ENCODE measurements around the gene DYNC2I2. TPM values are rescaled to one million over a fixed set of nuclear protein-coding genes. Genes with fewer than 3 reads are reported as not detected.

DYNC2I2 gene
- total RNA-seq, 2 donors from 2014 or later, result 87.8 to 119 TPM

GRCh38 chr9:128600099-128600498 is 56.5 kb downstream of the DYNC2I2 start:
- Histone ChIP-seq H3K9me3 (ENCODE audit: control insufficient read depth, low read length) (no peaks in the 10 kb centered on the region), H3K9ac (ENCODE audit: extremely low read depth, low read length, poor library complexity, severe bottlenecking) (no peak overlapping the region), H3K4me1 (ENCODE audit: control insufficient read depth, insufficient read depth, low read length) (no peaks in the 10 kb centered on the region), H3K4me3 (ENCODE audit: low read length) (no peak overlapping the region), H3K36me3 (ENCODE audit: control insufficient read depth, insufficient read depth, low read length) (peaks cover 69% of the 10 kb centered on the region), H3K27me3 (ENCODE audit: control insufficient read depth, insufficient read depth, low read length, poor library complexity, severe bottlenecking) (no peaks in the 10 kb centered on the region), H3K27ac (ENCODE audit: low read depth, low read length) (no peak overlapping the region)
- H3K4me3 Mint-ChIP-seq, result no peak overlapping the region
- TF ChIP-seq CTCF (conservative IDR thresholded peaks at IDR 0.05), result no peak
- H3K36me3 Mint-ChIP-seq (ENCODE audit: low read depth), result peaks cover 79% of the 10 kb centered on the region
- H3K9me3 Mint-ChIP-seq, result no peaks in the 10 kb centered on the region
- peak overlapping the region; percentile 48 for H3K27ac Mint-ChIP-seq
- H3K4me1 Mint-ChIP-seq, result no peaks in the 10 kb centered on the region
- no peaks in the 10 kb centered on the region for H3K27me3 Mint-ChIP-seq (ENCODE audit: insufficient read depth)
- WGBS, 2 experiments (ENCODE audit: insufficient coverage in 1 of 2, insufficient read length in 1 of 2), result 95 to 100% methylated on average over 2 to 4 of the region's 4 CpGs
- DNase-seq, result no peak

GRCh38 chr9:128595471-128595870 is 61.2 kb downstream of the DYNC2I2 start:
- no peaks in the 10 kb centered on the region for H3K27me3 Mint-ChIP-seq (ENCODE audit: insufficient read depth)
- peaks cover 91% of the 10 kb centered on the region for H3K36me3 Mint-ChIP-seq (ENCODE audit: low read depth)
- Histone ChIP-seq H3K36me3 (ENCODE audit: control insufficient read depth, insufficient read depth, low read length) (peaks cover 68% of the 10 kb centered on the region), H3K4me3 (ENCODE audit: low read length) (no peak overlapping the region), H3K4me1 (ENCODE audit: control insufficient read depth, insufficient read depth, low read length) (no peaks in the 10 kb centered on the region), H3K9ac (ENCODE audit: extremely low read depth, low read length, poor library complexity, severe bottlenecking) (no peak overlapping the region), H3K27ac (ENCODE audit: low read depth, low read length) (no peak overlapping the region), H3K9me3 (ENCODE audit: control insufficient read depth, low read length) (no peaks in the 10 kb centered on the region), H3K27me3 (ENCODE audit: control insufficient read depth, insufficient read depth, low read length, poor library complexity, severe bottlenecking) (no peaks in the 10 kb centered on the region)
- no peak for TF ChIP-seq CTCF (conservative IDR thresholded peaks at IDR 0.05)
- H3K27ac Mint-ChIP-seq, result no peak overlapping the region
- no peaks in the 10 kb centered on the region for H3K9me3 Mint-ChIP-seq
- H3K4me1 Mint-ChIP-seq, result no peaks in the 10 kb centered on the region
- 97 to 100% methylated on average over 2 to 4 of the region's 4 CpGs for WGBS, 2 experiments (ENCODE audit: insufficient coverage in 1 of 2, insufficient read length in 1 of 2)
- no peak for DNase-seq
- H3K4me3 Mint-ChIP-seq, result no peak overlapping the region

- Histone ChIP-seq H3K27me3 (ENCODE audit: control insufficient read depth, insufficient read depth, low read length, poor library complexity, severe bottlenecking) (no peaks in the 10 kb centered on the region), H3K27ac (ENCODE audit: low read depth, low read length) (no peak overlapping the region), H3K9me3 (ENCODE audit: control insufficient read depth, low read length) (no peaks in the 10 kb centered on the region), H3K4me3 (ENCODE audit: low read length) (no peak overlapping the region), H3K9ac (ENCODE audit: extremely low read depth, low read length, poor library complexity, severe bottlenecking) (peak overlapping the region; percentile 3), H3K4me1 (ENCODE audit: control insufficient read depth, insufficient read depth, low read length) (no peaks in the 10 kb centered on the region), H3K36me3 (ENCODE audit: control insufficient read depth, insufficient read depth, low read length) (peaks cover 62% of the 10 kb centered on the region)
- Mint-ChIP-seq H3K4me1 (no peaks in the 10 kb centered on the region), H3K36me3 (ENCODE audit: low read depth) (peaks cover 84% of the 10 kb centered on the region), H3K27ac (peak overlapping the region; percentile 77), H3K9me3 (no peaks in the 10 kb centered on the region), H3K4me3 (no peak overlapping the region), H3K27me3 (ENCODE audit: insufficient read depth) (no peaks in the 10 kb centered on the region)
- 94 to 100% methylated on average over 7 to 9 of the region's 9 CpGs for WGBS, 2 experiments (ENCODE audit: insufficient coverage in 1 of 2, insufficient read length in 1 of 2)
- DNase-seq, result no peak
- no peak for TF ChIP-seq CTCF (conservative IDR thresholded peaks at IDR 0.05)
Observed at GRCh38 chr9:128593856-128594255, 62.8 kb downstream of the DYNC2I2 start.

All from endodermal cell (in vitro differentiated cells).